Chondrocyte (in vitro differentiated cells): ENCODE results near the gene PPP6R2. TPM values are rescaled to one million over a fixed set of nuclear protein-coding genes. Genes with fewer than 3 reads are reported as not detected.
A peak's percentile ranks its signal among the peaks of the same experiment; 100 is the strongest.
"Not testable (repeated sequence)": the region's sequence is repeated elsewhere in the genome, so short reads cannot be mapped to it uniquely, and the experiment has no call there.

Experiments used
- DNase-seq: peaks from one replicate; pipeline ENCODE4 v3.0.0; 2021; ENCODE audit warnings: mixed read lengths, low spot score
- H3K27ac Mint-ChIP-seq: one replicate; pipeline ENCODE4 v1.8.0; 2021; ENCODE audit warnings: mild to moderate bottlenecking, moderate library complexity, mixed read lengths; ENCODE audit not compliant: unreplicated experiment
- H3K27me3 Mint-ChIP-seq: 2 replicates; pipeline ENCODE4 v1.8.0; 2021; ENCODE audit warnings: low read depth, mixed read lengths
- H3K36me3 Mint-ChIP-seq: 2 replicates; pipeline ENCODE4 v1.8.0; 2021; ENCODE audit warnings: low read depth, mixed read lengths
- H3K4me1 Mint-ChIP-seq: 2 replicates; pipeline ENCODE4 v1.8.0; 2021; ENCODE audit warnings: low read depth, mild to moderate bottlenecking, mixed read lengths
- H3K4me3 Mint-ChIP-seq: one replicate; pipeline ENCODE4 v1.8.0; 2021; ENCODE audit warnings: mild to moderate bottlenecking, moderate library complexity, mixed read lengths; ENCODE audit not compliant: unreplicated experiment
- H3K9me3 Mint-ChIP-seq: 2 replicates; pipeline ENCODE4 v1.8.0; 2021; ENCODE audit warnings: low read depth, mixed read lengths
- total RNA-seq: library from RNA; stranded (reverse); gene quantifications from 3 replicates; pipeline ENCODE4 v1.2.1, GENCODE V29; 2021
- TF ChIP-seq, protein P1 (sequence below): fragments of 200-600 bp; sonication (generic); IDR thresholded peaks from 2 replicates; pipeline ENCODE4 v1.5.0; 2021; ENCODE audit warnings: antibody characterized with exemption, mild to moderate bottlenecking, moderate library complexity

Gene PPP6R2
- total RNA-seq, 1 donor from 2014 or later, result 47.1 TPM

DNA sequence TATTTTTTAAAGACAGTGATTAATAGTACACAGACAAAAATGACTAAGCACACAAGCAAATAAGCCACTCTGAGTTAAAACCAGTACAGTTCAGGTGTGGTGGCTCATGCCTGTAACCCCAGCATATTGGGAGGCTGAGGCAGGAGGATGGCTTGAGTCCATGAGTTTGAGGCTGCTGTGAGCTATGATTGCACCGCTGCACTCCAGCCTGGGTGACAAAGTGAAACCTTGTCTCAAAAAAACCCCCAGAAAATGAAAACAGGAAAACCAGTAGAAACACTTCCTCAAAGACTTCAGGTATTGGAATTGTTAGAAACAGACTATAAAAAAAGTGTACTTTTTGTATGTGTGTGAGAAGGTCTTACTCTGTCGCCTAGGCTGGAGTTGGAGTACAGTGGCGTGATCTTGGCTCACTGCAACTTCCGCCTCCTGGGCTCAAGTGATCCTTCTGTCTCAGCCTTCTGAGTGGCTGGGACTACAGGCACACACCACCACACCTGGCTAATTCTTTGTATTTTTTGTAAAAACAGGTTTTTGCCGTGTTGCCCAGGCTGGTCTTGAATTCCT, 33.0 kb downstream of the PPP6R2 start:
- TF ChIP-seq, protein P1, sequence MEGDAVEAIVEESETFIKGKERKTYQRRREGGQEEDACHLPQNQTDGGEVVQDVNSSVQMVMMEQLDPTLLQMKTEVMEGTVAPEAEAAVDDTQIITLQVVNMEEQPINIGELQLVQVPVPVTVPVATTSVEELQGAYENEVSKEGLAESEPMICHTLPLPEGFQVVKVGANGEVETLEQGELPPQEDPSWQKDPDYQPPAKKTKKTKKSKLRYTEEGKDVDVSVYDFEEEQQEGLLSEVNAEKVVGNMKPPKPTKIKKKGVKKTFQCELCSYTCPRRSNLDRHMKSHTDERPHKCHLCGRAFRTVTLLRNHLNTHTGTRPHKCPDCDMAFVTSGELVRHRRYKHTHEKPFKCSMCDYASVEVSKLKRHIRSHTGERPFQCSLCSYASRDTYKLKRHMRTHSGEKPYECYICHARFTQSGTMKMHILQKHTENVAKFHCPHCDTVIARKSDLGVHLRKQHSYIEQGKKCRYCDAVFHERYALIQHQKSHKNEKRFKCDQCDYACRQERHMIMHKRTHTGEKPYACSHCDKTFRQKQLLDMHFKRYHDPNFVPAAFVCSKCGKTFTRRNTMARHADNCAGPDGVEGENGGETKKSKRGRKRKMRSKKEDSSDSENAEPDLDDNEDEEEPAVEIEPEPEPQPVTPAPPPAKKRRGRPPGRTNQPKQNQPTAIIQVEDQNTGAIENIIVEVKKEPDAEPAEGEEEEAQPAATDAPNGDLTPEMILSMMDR, result no peak
- H3K36me3 Mint-ChIP-seq, result peaks cover 13% of the 10 kb centered on the region
- DNase-seq, result no peak
- no peaks in the 10 kb centered on the region for H3K4me1 Mint-ChIP-seq
- no peak overlapping the region for H3K27ac Mint-ChIP-seq
- H3K9me3 Mint-ChIP-seq, result no peaks in the 10 kb centered on the region
- no peaks in the 10 kb centered on the region for H3K27me3 Mint-ChIP-seq
- H3K4me3 Mint-ChIP-seq, result no peak overlapping the region

DNA sequence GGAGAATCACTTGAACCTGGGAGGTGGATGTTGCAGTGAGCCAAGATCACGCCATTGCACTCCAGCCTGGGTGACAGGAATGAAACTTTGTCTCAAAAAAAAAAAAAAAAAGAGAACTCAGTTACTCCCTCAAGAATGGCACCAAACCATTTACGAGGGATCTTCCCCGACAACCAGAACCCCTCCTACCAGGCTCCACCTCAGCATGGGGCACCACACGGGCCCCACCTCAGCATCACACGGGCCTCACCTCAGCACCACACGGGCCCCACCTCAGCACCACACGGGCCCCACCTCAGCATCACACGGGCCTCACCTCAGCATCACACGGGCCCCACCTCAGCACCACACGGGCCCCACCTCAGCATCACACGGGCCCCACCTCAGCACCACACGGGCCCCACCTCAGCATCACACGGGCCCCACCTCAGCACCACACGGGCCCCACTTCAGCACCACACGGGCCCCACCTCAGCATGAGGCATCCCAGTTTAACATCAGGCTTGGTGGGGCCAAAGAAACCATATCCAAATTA, 38.0 kb downstream of the PPP6R2 start:
- not testable (repeated sequence) for H3K4me1 Mint-ChIP-seq, DNase-seq, H3K9me3 Mint-ChIP-seq, H3K36me3 Mint-ChIP-seq, H3K27ac Mint-ChIP-seq, H3K4me3 Mint-ChIP-seq, H3K27me3 Mint-ChIP-seq

DNA sequence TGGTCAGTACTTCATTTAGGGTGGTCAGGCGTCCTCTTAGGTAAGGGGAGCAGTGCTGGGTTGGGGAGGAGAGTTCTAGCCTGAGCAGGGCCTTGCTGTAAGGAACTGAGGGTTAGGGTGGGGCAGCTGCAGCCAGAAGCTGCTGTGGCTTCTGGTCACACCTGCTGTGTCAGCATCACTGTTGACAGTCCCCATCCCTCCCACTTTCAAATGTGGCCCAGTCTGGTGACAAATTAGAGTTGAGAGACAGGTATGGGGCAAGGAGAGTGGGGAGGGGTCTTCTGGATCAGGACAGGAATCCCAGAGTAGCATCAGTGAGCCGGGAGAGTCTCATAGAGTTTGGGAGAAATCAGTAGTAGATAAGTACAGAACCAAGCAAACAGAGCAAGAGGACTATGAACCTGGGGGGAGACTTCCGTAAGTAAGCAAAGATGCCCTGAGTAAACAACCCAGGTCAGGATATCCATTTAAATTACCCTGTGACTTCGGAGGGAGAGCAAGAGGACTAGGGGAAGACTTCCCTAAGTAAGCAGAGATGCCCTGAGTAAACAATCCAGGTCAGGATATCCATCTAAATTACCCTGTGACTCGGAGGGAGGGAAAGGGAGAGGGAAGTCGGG, 53.7 kb downstream of the PPP6R2 start:
- TF ChIP-seq, protein P1, result no peak
- Mint-ChIP-seq H3K4me1 (peaks cover 13% of the 10 kb centered on the region), H3K27ac (peak overlapping the region; percentile 15), H3K36me3 (peaks cover 13% of the 10 kb centered on the region), H3K9me3 (no peaks in the 10 kb centered on the region), H3K27me3 (no peaks in the 10 kb centered on the region), H3K4me3 (no peak overlapping the region)
- DNase-seq, result no peak

DNA sequence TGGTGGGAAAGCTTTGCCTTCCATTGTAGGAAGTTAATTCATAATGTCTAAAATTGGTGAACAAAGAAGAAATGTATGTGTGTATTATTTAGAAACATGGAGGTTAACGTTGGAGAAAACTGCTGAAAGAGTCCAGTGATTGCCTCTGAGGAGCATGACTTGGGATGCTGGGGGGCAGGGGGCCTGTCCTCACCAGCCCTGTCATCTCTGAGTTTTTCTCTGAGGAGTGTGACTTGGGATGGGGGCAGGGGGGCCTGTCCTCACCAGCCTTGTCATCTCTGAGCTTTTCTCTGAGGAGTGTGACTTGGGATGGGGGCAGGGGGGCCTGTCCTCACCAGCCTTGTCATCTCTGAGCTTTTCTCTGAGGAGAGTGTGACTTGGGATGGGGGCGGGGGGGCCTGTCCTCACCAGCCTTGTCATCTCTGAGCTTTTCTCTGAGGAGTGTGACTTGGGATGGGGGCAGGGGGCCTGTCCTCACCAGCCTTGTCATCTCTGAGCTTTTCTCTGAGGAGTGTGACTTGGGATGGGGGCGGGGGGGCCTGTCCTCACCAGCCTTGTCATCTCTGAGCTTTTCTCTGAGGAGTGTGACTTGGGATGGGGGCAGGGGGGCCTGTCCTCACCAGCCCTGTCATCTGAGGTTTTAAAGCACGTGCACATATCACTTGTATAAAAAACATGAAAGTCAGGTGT, 54.4 kb downstream of the PPP6R2 start:
- not testable (repeated sequence) for H3K4me3 Mint-ChIP-seq, H3K27me3 Mint-ChIP-seq, DNase-seq, H3K9me3 Mint-ChIP-seq
- H3K4me1 Mint-ChIP-seq, result peaks cover 10% of the 10 kb centered on the region
- H3K27ac Mint-ChIP-seq, result peak overlapping the region; percentile 15
- peaks cover 14% of the 10 kb centered on the region for H3K36me3 Mint-ChIP-seq

DNA sequence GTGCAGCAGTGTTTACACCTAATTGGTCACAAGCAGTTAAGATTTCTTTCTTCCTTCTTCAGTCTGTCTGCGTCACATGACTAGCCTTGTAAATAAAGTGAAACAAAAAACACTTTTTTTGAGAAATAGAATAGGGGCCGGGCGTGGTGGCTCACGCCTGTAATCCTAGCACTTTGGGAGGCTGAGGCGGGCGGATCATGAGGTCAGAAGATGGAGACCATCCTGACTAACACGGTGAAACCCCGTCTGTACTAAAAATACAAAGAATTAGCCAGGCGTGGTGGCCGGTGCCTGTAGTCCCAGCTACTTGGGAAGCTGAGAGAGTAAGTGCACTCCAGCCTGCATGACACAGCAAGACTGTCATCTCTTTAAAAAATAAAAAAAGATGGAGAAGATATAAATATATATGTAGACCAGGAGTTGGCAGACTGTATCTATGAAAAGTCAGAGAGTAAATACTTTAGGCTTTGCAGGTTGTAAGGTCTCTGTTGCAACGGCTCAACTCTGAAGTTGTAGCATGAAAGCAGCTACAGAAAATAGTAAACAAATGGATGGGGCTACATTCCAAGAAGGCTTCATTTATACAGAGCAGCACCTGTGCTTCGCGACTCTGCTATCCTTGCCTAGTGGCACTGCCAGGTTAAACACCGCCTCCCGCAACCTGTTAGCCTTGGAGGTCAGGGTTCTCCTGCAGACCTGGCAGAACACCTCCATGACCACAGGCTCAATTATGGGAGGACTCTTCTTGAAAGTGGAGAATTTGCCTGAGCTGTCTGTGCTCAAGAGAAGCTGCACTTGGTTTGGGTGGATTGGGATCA, 55.9 kb downstream of the PPP6R2 start:
- Mint-ChIP-seq H3K27ac (peak overlapping the region; percentile 65), H3K4me3 (no peak overlapping the region), H3K36me3 (peaks cover 10% of the 10 kb centered on the region), H3K9me3 (no peaks in the 10 kb centered on the region), H3K27me3 (no peaks in the 10 kb centered on the region), H3K4me1 (peaks cover 18% of the 10 kb centered on the region)
- DNase-seq, result no peak
- TF ChIP-seq, protein P1, result no peak
